HG03432 (cell line): ENCODE measurements around the gene TEK.

Experiments
- ATAC-seq: cut with Tn5 transposase; IDR thresholded peaks from one replicate; pipeline ENCODE4 v1.9.1; 2021; ENCODE audit warnings: mild to moderate bottlenecking, moderate library complexity; ENCODE audit not compliant: unreplicated experiment

TEK gene

GRCh38 chr9:27118916-27119315 is 9.9 kb downstream of the TEK start:
- ATAC-seq, result no peak

- no peak for ATAC-seq
Measured at GRCh38 chr9:27124151-27124550, 15.1 kb downstream of the TEK start.

- ATAC-seq, result no peak
Measured at GRCh38 chr9:27125030-27125429, 16.0 kb downstream of the TEK start.

DNA sequence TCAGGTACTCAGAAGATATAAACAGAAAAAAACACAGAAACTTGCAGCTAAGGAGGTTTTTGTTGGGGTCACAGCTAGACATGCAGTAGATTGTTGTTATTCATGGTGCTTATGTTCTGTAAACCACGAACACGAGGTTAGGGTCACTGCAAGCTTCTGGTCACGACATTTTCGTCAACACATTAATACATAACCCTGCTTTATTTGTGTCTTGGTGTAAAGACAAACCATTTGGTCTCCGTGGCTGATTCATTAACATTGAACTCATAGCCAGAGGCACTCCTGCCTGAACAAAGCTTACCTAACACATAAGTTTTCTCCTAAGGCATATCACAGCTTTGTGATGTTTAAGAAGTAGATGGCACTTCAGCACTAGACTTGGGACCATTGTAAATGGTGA is 16.9 kb downstream of the TEK start:
- no peak for ATAC-seq

GRCh38 chr9:27126670-27127069 is 17.6 kb downstream of the TEK start:
- no peak for ATAC-seq

DNA sequence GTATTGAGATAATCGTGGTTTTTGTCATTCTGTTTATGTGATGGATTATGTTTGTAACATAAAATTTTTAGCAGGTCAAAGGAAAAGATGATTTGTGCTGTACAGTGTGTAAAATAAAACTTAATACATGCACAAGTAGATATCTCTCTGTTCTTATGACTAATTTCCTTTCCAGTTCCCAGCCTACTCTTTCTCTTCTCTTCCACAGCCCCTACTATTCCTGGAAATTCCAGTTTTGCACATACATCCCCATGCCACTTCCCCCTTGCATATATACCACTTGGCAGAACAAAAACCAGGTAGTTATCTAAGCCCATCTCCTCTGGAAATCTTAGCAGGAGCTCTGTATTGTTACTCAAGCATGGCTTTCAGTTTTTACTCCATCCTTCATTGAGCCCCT is 20.2 kb downstream of the TEK start:
- ATAC-seq, result no peak

GRCh38 chr9:27131731-27132130 is 22.7 kb downstream of the TEK start:
- ATAC-seq, result no peak

- no peak for ATAC-seq
Measured at GRCh38 chr9:27133817-27134216, 24.8 kb downstream of the TEK start.

DNA sequence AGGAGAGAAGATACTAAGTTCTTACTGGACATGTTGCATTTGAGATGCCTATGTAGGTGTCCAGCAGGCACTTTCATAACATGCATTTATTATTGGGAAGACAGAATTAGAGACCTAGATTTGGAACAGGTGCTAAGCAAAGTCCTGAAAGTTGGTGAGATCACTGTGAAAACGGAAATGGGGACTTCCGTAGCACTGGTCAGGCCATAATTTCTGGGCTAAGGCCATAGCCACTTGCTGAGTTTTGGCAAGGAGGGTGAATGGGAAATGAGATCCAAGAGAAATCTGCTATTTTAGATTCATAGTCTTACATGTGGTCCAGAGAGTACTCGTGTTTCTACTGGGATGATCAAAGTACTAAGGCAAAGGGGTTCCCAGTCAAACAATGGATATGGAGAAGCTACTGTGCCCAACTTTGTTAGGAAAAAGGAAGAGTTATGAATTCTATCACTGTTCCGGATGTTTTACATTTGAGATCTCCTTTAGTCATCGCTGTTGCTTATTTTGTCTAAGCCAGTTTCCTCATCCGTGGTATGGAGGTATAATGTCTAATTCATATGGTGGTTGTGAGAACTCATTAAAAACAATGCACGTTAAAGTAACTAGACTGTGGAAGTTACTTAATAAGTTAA is 33.4 kb downstream of the TEK start:
- no peak for ATAC-seq

DNA sequence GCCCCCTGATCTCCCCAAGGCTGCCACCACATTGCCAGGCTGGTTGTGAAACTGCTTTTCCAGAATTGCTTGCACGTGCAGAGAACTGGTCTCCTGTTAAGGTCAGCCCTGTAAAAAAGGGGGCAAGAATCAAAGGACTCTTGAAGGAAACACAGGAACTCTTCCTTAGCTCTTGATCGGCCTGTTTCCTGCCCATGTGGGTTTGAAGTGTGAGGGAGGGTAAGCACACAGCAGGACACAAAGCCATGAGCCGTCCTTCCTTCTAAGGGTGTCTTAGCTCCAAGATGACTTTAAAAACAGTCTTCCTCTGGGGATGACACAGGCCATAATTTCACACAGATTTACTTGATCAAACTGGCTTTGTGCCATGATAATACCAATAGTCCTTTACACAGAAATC is 36.1 kb downstream of the TEK start:
- no peak for ATAC-seq

- no peak for ATAC-seq
Measured at GRCh38 chr9:27149651-27150050, 40.6 kb downstream of the TEK start.

- no peak for ATAC-seq
Measured at GRCh38 chr9:27150746-27151406, 41.9 kb downstream of the TEK start.

DNA sequence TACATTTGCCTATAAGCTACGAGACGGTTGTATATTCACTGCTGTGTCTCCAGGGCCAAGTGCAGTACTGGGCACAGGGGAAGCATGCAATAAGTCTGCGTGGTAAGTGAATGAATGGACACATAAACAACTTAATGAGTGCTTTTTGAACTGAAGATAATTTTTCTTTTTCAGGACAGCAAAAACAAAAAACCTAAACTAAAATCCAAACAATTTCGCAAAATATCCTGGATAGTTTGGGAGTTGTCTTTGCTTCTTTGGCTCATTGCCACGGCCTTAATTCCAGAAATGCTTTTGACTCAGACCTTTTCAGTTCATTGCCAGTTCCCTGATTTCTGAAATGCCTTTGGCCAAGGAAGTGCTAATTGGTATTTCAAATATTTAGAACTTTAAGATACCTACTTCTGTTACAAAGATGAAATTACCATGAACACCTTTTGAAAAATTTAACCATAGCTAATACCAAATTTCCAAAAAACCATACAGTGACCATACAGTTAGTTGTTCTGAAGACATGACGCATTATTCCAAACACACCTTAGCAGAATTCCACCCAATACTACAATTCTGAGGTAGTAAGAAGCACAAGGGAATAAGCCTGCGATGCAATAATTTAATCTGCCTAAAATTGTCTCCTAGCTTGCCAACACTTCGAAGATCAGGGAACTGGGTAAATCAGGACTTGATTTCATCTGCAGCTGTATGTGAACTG is 42.8 kb downstream of the TEK start:
- no peak for ATAC-seq

DNA sequence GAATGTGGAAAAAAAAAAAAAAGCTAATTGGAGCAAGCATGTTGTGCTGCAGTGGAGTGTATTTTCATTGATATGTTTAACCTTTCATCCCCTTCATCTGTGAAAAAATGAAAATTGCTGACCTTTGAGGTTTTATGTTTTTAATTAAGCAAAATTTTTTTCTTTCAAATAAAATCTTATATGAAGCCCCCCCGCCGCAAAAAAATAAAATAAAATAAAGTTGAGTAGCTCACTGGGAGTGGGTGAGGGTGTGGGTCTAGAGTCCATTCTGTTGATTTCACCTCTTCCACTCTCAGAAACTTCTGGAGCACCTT is 43.3 kb downstream of the TEK start:
- no peak for ATAC-seq

DNA sequence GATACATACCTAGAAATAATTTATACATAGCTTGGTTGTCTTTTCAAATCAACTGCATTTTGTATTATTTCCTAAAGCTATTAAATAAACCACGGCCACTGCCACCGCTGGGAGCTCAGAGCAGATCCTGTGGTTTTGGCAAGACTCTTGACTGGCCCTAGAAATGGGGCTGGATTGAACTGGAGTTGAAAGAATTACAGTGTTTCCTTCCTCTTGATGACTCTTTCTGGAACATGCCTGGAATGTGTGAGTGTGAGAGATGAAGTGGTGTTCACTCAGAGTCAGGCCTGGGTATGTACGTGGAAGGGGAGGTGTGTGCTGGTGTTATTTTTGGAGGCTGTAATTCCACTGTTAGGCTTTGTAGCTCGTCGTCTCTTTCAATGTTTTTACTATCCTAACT is 45.9 kb downstream of the TEK start:
- no peak for ATAC-seq

GRCh38 chr9:27157097-27157496 is 48.1 kb downstream of the TEK start:
- ATAC-seq, result no peak

DNA sequence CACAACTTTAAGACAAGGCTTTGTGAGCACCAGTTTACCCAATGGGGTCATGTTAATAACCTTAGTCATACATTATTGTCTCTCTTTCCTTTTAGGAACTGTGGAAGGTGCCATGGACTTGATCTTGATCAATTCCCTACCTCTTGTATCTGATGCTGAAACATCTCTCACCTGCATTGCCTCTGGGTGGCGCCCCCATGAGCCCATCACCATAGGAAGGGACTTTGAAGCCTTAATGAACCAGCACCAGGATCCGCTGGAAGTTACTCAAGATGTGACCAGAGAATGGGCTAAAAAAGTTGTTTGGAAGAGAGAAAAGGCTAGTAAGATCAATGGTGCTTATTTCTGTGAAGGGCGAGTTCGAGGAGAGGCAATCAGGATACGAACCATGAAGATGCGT is 48.7 kb downstream of the TEK start:
- no peak for ATAC-seq

DNA sequence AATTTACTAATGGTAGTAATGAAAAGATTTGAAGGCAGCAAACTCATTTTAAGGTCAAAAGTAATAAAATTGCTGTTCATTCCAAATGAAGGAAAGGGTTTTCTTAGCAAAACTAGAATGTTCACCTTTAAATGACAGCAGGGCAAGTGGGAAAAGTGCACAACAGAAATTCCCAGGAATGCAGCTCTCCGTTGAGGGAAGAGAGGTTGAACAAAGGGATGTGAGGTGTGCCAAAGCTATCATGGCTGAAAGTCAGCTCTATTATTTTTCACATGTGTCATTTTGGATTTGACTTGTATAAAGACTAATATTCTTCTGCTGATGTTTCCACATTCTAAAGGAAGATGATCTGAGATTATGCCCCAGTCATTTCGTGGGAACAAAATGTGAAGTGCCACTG is 51.6 kb downstream of the TEK start:
- no peak for ATAC-seq

- no peak for ATAC-seq
Measured at GRCh38 chr9:27162045-27162444, 53.0 kb downstream of the TEK start.

DNA sequence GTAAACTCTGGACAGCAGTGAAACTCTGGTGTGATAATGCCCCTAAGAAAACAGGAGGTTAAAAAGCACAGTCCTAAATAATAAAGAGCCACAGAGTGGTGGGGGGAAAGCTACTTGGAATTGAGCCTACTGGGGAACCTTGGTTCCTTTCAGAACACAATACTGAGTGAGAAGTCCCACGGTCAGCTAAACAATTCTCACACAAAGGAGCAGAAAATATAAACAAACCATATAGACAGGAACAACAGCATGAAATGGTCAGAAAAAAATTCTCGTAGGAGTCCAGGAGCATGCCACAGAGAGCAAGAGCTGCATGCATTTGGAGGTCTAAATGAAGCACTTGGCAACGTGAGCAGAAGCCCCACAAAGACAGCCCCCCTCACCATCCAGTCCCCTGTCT is 56.0 kb downstream of the TEK start:
- no peak for ATAC-seq

- no peak for ATAC-seq
Measured at GRCh38 chr9:27165670-27166069, 56.6 kb downstream of the TEK start.

DNA sequence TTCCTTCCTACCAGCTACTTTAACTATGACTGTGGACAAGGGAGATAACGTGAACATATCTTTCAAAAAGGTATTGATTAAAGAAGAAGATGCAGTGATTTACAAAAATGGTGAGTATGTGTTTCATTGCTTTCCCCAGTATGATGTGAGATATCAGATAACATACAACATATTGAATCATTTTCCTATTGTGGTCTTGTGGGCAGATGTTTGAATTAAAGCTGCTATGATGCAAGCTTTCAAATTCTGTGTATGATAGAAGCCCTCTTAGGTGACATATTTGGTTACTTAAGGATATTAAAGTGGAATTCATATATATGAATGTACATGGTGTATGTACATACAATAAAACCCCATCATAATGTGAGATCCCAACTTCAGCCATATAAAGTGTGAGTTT is 59.5 kb downstream of the TEK start:
- no peak for ATAC-seq

DNA sequence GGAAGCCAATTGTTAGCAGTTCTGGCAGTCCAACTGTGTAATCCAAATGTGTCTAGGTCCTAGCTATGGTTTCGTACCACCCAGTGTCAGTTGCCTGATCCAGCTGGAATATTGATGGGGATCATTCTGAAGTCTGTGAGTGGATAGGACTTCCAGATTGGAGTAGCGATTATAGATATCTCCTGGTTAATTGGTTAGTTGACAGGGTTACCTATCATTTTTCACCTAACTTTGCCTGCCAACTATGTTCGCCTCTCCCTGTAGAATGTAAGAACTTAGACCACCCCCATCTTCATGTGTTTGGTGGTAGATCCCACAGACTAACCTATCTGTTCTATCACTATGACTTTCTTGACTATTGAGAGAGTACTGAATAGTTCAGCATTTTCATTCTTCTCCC is 59.9 kb downstream of the TEK start:
- no peak for ATAC-seq
